Activated naive CD8-positive, alpha-beta T cell treated with anti-CD3 and anti-CD28 coated beads, Interleukin-2, amount 50 U/mL, for 24 hours (primary cell): ENCODE data around the gene SORL1-AS1.

Experiments
- ATAC-seq: fragments of 150-1000 bp; cut with Tn5 transposase; one replicate; pipeline ENCODE4 v1.10.0; 2021
- DNase-seq: peaks from one replicate; pipeline ENCODE4 v3.0.0; 2021
- H3K27ac Mint-ChIP-seq: one replicate; pipeline ENCODE4 v1.8.0; 2021; ENCODE audit warnings: mild to moderate bottlenecking, mixed read lengths
- H3K27me3 Mint-ChIP-seq: one replicate; pipeline ENCODE4 v1.8.0; 2021; ENCODE audit warnings: mixed read lengths
- H3K36me3 Mint-ChIP-seq: one replicate; pipeline ENCODE4 v1.8.0; 2021; ENCODE audit warnings: low read depth, mixed read lengths
- H3K4me1 Mint-ChIP-seq: one replicate; pipeline ENCODE4 v1.8.0; 2021; ENCODE audit warnings: mixed read lengths
- H3K4me3 Mint-ChIP-seq: one replicate; pipeline ENCODE4 v1.8.0; 2021; ENCODE audit warnings: mild to moderate bottlenecking, moderate library complexity, mixed read lengths
- H3K9me3 Mint-ChIP-seq: one replicate; pipeline ENCODE4 v1.8.0; 2021; ENCODE audit warnings: mixed read lengths

Gene SORL1-AS1

GRCh38 chr11:121389651-121390050 is 63.1 kb downstream of the SORL1-AS1 start:
- H3K36me3 Mint-ChIP-seq, result no peaks in the 10 kb centered on the region
- no peak for DNase-seq
- H3K27me3 Mint-ChIP-seq, result no peaks in the 10 kb centered on the region
- no peak for ATAC-seq
- no peak overlapping the region for H3K27ac Mint-ChIP-seq
- H3K4me1 Mint-ChIP-seq, result peaks cover 15% of the 10 kb centered on the region
- H3K9me3 Mint-ChIP-seq, result no peaks in the 10 kb centered on the region
- no peak overlapping the region for H3K4me3 Mint-ChIP-seq
